ENCODE measurements around the gene NET1. TPM values are rescaled to one million over a fixed set of nuclear protein-coding genes. Genes with fewer than 3 reads are reported as not detected.

Gene NET1
- total and polyA plus RNA-seq, 8 donors, result 50.2 to 246 (median 84.6) TPM

DNA sequence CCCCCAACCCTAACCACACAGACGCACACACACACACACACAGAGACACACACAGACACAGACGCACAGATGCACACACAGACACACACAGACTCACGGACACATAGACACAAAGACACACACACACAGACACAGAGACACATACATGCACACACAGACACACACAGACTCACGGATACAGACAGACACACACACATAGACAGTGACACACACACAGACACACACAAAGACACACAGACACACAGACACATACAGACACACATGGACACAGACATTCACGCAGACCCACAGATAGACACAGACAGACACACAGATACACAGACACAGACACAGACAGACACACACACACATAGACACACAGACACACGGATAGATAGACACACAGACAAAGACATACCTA, 84.9 kb downstream of the NET1 start:
- no peak for TF ChIP-seq POLR2AphosphoS5 (IDR thresholded peaks at IDR 0.05)
- no peak for TF ChIP-seq EP300 (IDR thresholded peaks at IDR 0.05)
- TF ChIP-seq POLR2A (IDR thresholded peaks at IDR 0.05), result no peak
- TF ChIP-seq, protein P1, sequence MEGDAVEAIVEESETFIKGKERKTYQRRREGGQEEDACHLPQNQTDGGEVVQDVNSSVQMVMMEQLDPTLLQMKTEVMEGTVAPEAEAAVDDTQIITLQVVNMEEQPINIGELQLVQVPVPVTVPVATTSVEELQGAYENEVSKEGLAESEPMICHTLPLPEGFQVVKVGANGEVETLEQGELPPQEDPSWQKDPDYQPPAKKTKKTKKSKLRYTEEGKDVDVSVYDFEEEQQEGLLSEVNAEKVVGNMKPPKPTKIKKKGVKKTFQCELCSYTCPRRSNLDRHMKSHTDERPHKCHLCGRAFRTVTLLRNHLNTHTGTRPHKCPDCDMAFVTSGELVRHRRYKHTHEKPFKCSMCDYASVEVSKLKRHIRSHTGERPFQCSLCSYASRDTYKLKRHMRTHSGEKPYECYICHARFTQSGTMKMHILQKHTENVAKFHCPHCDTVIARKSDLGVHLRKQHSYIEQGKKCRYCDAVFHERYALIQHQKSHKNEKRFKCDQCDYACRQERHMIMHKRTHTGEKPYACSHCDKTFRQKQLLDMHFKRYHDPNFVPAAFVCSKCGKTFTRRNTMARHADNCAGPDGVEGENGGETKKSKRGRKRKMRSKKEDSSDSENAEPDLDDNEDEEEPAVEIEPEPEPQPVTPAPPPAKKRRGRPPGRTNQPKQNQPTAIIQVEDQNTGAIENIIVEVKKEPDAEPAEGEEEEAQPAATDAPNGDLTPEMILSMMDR (IDR thresholded peaks at IDR 0.05), result no peak
- Histone ChIP-seq H3K4me3 (no peak overlapping the region), H3K27me3 (no peaks in the 10 kb centered on the region), H3K4me1 (peaks cover 0 to 4% (median 2%) of the 10 kb centered on the region in 4 donors), H3K27ac (no peak overlapping the region), H3K36me3 (no peaks in the 10 kb centered on the region), H3K9me3 (peaks cover 0 to 5% (median 4%) of the 10 kb centered on the region in 4 donors)
- no peak for DNase-seq
- 74 to 95% (median 87%) methylated on average over 6 of the region's 6 CpGs for WGBS, 5 donors
- intact Hi-C loops (cut with DNase I; ENCODE audit: low total_unique reads), result no loop called here

DNA sequence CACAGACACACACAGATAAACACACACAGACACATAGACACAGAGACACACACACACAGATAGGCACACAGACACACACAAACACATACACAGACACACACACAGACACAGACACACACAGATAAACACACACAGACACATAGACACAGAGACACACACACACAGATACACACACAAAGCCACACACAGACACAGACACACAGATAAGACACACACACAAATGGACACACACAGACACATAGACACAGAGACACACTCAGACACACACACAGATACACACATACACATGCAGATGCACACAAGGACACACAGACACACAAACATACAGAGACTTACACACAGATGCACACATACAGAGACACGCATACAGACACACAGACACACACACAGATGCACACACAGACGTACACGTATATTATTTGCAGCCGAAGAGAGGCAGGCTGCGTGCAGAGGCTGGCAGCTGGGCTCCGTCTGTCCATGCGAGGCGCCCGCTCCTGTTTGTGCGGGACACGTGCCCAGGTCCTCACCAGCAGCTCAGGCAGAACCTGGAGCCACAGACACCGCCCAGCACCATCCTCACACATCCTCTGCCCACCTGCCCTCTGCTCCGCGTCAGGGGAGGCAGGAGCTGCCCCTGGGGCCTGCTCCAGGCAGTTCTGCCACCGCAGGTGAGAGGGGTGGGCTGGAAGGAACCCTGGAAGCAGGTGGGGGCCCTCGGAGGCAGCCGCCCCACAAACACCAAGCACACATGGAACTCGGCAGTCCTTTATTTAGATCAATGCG, 85.8 kb downstream of the NET1 start:
- Histone ChIP-seq H3K27me3 (no peaks in the 10 kb centered on the region), H3K27ac (no peak overlapping the region), H3K36me3 (no peaks in the 10 kb centered on the region), H3K4me1 (peaks cover 8 to 12% (median 10%) of the 10 kb centered on the region in 4 donors), H3K4me3 (no peak overlapping the region), H3K9me3 (no peaks in the 10 kb centered on the region)
- no peak for TF ChIP-seq EP300 (IDR thresholded peaks at IDR 0.05)
- TF ChIP-seq POLR2AphosphoS5 (IDR thresholded peaks at IDR 0.05), result no peak
- no peak for TF ChIP-seq POLR2A (IDR thresholded peaks at IDR 0.05)
- TF ChIP-seq, protein P1 (IDR thresholded peaks at IDR 0.05), result no peak
- intact Hi-C loops (cut with DNase I; ENCODE audit: low total_unique reads), result no loop called here
- 84 to 92% (median 90%) methylated on average over 12 to 19 of the region's 19 CpGs for WGBS, 5 donors
- no peak for DNase-seq

DNA sequence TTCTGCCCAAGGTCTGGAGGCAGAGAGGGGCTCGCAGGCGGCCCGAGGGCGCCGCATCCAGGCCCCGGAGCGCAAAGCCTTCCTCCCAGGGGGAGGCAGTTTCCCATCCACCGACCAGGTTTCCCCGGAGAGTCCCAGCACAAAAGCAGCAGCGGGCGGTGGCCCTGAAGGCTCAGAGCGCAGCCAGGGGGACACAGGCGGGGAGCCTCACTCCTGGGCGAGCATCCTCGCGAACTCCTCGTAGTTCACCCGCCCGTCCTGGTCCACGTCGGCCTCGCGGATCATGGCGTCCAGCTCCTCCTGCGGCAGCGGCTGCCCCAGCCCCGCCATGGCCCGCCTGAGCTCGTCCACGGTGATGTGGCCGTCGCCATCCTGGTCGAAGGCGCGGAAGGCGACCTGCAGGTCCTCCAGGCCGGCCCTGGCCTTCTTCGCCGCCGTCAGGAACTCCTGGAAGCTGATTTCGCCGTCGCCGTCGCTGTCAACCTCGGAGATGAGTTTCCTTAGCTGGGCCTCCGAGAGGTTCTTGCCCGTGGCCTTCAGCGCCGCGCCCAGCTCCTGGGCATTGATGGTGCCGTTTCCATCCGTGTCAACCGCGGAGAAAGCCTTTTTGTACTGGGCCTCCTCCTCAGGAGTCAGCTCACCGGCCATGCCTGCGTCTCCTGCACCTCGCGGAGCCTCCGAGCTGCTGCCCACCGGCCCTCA, 86.6 kb downstream of the NET1 start:
- Histone ChIP-seq H3K9me3 (no peaks in the 10 kb centered on the region), H3K4me3 (no peak overlapping the region), H3K4me1 (peaks cover 11 to 19% (median 17%) of the 10 kb centered on the region in 4 donors), H3K36me3 (no peaks in the 10 kb centered on the region), H3K27me3 (no peaks in the 10 kb centered on the region), H3K27ac (no peak overlapping the region)
- 93 to 96% (median 94%) methylated on average over 51 to 61 of the region's 61 CpGs for WGBS, 5 donors
- intact Hi-C loops (cut with DNase I; ENCODE audit: low total_unique reads), result no loop called here
- no peak for DNase-seq
- TF ChIP-seq POLR2AphosphoS5 (IDR thresholded peaks at IDR 0.05), result no peak
- TF ChIP-seq, protein P1 (IDR thresholded peaks at IDR 0.05), result no peak
- TF ChIP-seq POLR2A (IDR thresholded peaks at IDR 0.05), result no peak
- no peak for TF ChIP-seq EP300 (IDR thresholded peaks at IDR 0.05)

DNA sequence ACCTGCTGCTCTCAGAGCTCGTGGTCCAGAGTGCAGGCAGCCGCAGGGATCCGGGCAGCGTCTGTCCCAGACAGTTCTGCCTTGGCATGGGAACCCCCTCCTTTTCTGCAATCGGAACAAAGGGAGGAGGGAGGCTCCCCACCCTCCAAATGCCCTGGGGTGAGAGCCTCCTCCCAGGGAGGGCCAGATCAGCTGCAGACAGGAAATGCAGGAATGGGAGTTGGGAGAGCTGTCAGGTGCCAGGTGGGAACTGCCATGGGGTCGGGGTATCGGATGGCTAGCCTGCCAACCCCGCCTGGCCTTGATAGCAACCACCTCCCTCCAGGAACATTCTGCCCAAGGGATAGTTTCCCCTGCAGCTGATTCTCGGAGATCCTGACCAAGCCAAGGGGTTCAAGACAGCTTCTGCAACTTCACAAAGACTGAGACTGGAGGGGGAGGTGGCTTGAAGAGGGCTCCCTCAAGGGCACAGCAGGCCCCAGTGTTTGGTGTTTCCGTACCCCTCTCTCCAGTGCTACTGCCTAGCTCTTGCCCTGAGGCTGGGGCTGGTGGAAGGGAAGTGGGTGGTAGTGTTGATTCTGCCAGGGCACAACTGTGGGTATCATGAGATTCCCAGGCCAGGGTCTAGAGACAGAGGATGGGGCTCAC, 87.3 kb downstream of the NET1 start, which contains the start of gene CALML5:
CALML5 (minus strand) TSS at position 78 of the 648 bp plus-strand sequence. CDS start 132 bp downstream, outside the sequence.
- H3K36me3 ChIP-seq, result no peaks in the 10 kb centered on the region
- no peak within 1 kb of the TSS for H3K27ac ChIP-seq
- TF ChIP-seq, protein P1 (IDR thresholded peaks at IDR 0.05), result no peak
- TF ChIP-seq POLR2A (IDR thresholded peaks at IDR 0.05), result no peak
- TF ChIP-seq EP300 (IDR thresholded peaks at IDR 0.05), result no peak
- no peak for TF ChIP-seq POLR2AphosphoS5 (IDR thresholded peaks at IDR 0.05)
- intact Hi-C loops (cut with DNase I; ENCODE audit: low total_unique reads), result no loop called here
- no peak within 1 kb of the TSS for H3K4me3 ChIP-seq
- no peaks in the 10 kb centered on the region for H3K9me3 ChIP-seq
- H3K27me3 ChIP-seq, result no peaks in the 10 kb centered on the region
- peaks cover 17 to 25% (median 23%) of the 10 kb centered on the region in 4 donors for H3K4me1 ChIP-seq
- WGBS, 5 donors, result 72 to 81% (median 78%) methylated on average over 9 to 10 of the region's 10 CpGs
- no peak for DNase-seq

Data from stomach (tissue), 9 donors.